ENCODE measurements around the gene KIF9. TPM values are rescaled to one million over a fixed set of nuclear protein-coding genes. Genes with fewer than 3 reads are reported as not detected.

KIF9 gene
- total RNA-seq, 1 donor from 2014 or later: 2.1 TPM

- peaks cover 0 to 4% (median 0%) of the 10 kb centered on the region in 3 donors for H3K36me3 ChIP-seq (ENCODE audit: control insufficient read depth in 3 of 3, insufficient read depth in 3 of 3, low read length in 3 of 3)
- peaks cover 1 to 7% (median 5%) of the 10 kb centered on the region in 3 donors for H3K4me1 ChIP-seq (ENCODE audit: control insufficient read depth in 3 of 3, insufficient read depth in 3 of 3, low read length in 3 of 3)
- no peak overlapping the region for H3K4me3 ChIP-seq (ENCODE audit: low read length in 3 of 3)
- H3K27ac ChIP-seq (ENCODE audit: low read depth, low read length): no peak overlapping the region
- no peak overlapping the region for H3K9ac ChIP-seq (ENCODE audit: low read depth in 1 of 3, low read length in 3 of 3)
- no peaks in the 10 kb centered on the region for H3K9me3 ChIP-seq (ENCODE audit: control insufficient read depth in 3 of 3, low read length in 3 of 3)
- H3K27me3 ChIP-seq (ENCODE audit: control insufficient read depth in 3 of 3, insufficient read depth in 3 of 3, low read length in 3 of 3): no peaks in the 10 kb centered on the region
Observed at GRCh38 chr3:47276558-47276957, 6.0 kb downstream of the KIF9 start.

GRCh38 chr3:47274652-47275051 lies 7.9 kb downstream of the KIF9 start:
- H3K9me3 ChIP-seq (ENCODE audit: control insufficient read depth in 3 of 3, low read length in 3 of 3): no peaks in the 10 kb centered on the region
- no peaks in the 10 kb centered on the region for H3K4me1 ChIP-seq (ENCODE audit: control insufficient read depth in 3 of 3, insufficient read depth in 3 of 3, low read length in 3 of 3)
- H3K4me3 ChIP-seq (ENCODE audit: low read length in 3 of 3): no peak overlapping the region
- peaks cover 0 to 4% (median 0%) of the 10 kb centered on the region in 3 donors for H3K36me3 ChIP-seq (ENCODE audit: control insufficient read depth in 3 of 3, insufficient read depth in 3 of 3, low read length in 3 of 3)
- no peak overlapping the region for H3K9ac ChIP-seq (ENCODE audit: low read depth in 1 of 3, low read length in 3 of 3)
- no peak overlapping the region for H3K27ac ChIP-seq (ENCODE audit: low read depth, low read length)
- H3K27me3 ChIP-seq (ENCODE audit: control insufficient read depth in 3 of 3, insufficient read depth in 3 of 3, low read length in 3 of 3): no peaks in the 10 kb centered on the region

GRCh38 chr3:47273564-47273963 lies 9.0 kb downstream of the KIF9 start:
- H3K27me3 ChIP-seq (ENCODE audit: control insufficient read depth in 3 of 3, insufficient read depth in 3 of 3, low read length in 3 of 3): no peaks in the 10 kb centered on the region
- no peaks in the 10 kb centered on the region for H3K4me1 ChIP-seq (ENCODE audit: control insufficient read depth in 3 of 3, insufficient read depth in 3 of 3, low read length in 3 of 3)
- H3K4me3 ChIP-seq (ENCODE audit: low read length in 3 of 3): no peak overlapping the region
- no peak overlapping the region for H3K9ac ChIP-seq (ENCODE audit: low read depth in 1 of 3, low read length in 3 of 3)
- peaks cover 0 to 4% (median 0%) of the 10 kb centered on the region in 3 donors for H3K36me3 ChIP-seq (ENCODE audit: control insufficient read depth in 3 of 3, insufficient read depth in 3 of 3, low read length in 3 of 3)
- no peak overlapping the region for H3K27ac ChIP-seq (ENCODE audit: low read depth, low read length)
- H3K9me3 ChIP-seq (ENCODE audit: control insufficient read depth in 3 of 3, low read length in 3 of 3): no peaks in the 10 kb centered on the region

- Histone ChIP-seq H3K36me3 (ENCODE audit: control insufficient read depth in 3 of 3, insufficient read depth in 3 of 3, low read length in 3 of 3) (no peaks in the 10 kb centered on the region), H3K4me3 (ENCODE audit: low read length in 3 of 3) (no peak overlapping the region), H3K9ac (ENCODE audit: low read depth in 1 of 3, low read length in 3 of 3) (no peak overlapping the region), H3K27me3 (ENCODE audit: control insufficient read depth in 3 of 3, insufficient read depth in 3 of 3, low read length in 3 of 3) (no peaks in the 10 kb centered on the region), H3K4me1 (ENCODE audit: control insufficient read depth in 3 of 3, insufficient read depth in 3 of 3, low read length in 3 of 3) (peaks cover 10 to 15% (median 13%) of the 10 kb centered on the region in 3 donors), H3K9me3 (ENCODE audit: control insufficient read depth in 3 of 3, low read length in 3 of 3) (no peaks in the 10 kb centered on the region), H3K27ac (ENCODE audit: low read depth, low read length) (no peak overlapping the region)
Observed at GRCh38 chr3:47270526-47270925, 12.1 kb downstream of the KIF9 start.

- Histone ChIP-seq H3K27ac (ENCODE audit: low read depth, low read length) (peak overlapping the region; percentile 56), H3K9me3 (ENCODE audit: control insufficient read depth in 3 of 3, low read length in 3 of 3) (no peaks in the 10 kb centered on the region)
Observed at GRCh38 chr3:47267490-47267824, 15.1 kb downstream of the KIF9 start.

GRCh38 chr3:47266709-47267489 lies 15.7 kb downstream of the KIF9 start:
- no peaks in the 10 kb centered on the region for H3K36me3 ChIP-seq (ENCODE audit: control insufficient read depth in 3 of 3, insufficient read depth in 3 of 3, low read length in 3 of 3)
- H3K4me1 ChIP-seq (ENCODE audit: control insufficient read depth in 3 of 3, insufficient read depth in 3 of 3, low read length in 3 of 3): peaks cover 14 to 21% (median 16%) of the 10 kb centered on the region in 3 donors
- H3K9me3 ChIP-seq (ENCODE audit: control insufficient read depth in 3 of 3, low read length in 3 of 3): no peaks in the 10 kb centered on the region
- no peaks in the 10 kb centered on the region for H3K27me3 ChIP-seq (ENCODE audit: control insufficient read depth in 3 of 3, insufficient read depth in 3 of 3, low read length in 3 of 3)
- H3K9ac ChIP-seq (ENCODE audit: low read depth in 1 of 3, low read length in 3 of 3): peak overlapping the region in 2 of 3 donors; percentile 20 to 30
- peak overlapping the region; percentile 56 for H3K27ac ChIP-seq (ENCODE audit: low read depth, low read length)
- no peak overlapping the region for H3K4me3 ChIP-seq (ENCODE audit: low read length in 3 of 3)

More at GRCh38 chr3:47267490-47267824, 15.1 kb downstream of the KIF9 start:
- Histone ChIP-seq H3K9ac (ENCODE audit: low read depth in 1 of 3, low read length in 3 of 3) (no peak overlapping the region), H3K4me1 (ENCODE audit: control insufficient read depth in 3 of 3, insufficient read depth in 3 of 3, low read length in 3 of 3) (peaks cover 14 to 21% (median 16%) of the 10 kb centered on the region in 3 donors), H3K36me3 (ENCODE audit: control insufficient read depth in 3 of 3, insufficient read depth in 3 of 3, low read length in 3 of 3) (no peaks in the 10 kb centered on the region), H3K4me3 (ENCODE audit: low read length in 3 of 3) (no peak overlapping the region), H3K27me3 (ENCODE audit: control insufficient read depth in 3 of 3, insufficient read depth in 3 of 3, low read length in 3 of 3) (no peaks in the 10 kb centered on the region)

GRCh38 chr3:47265725-47266428 lies 16.7 kb downstream of the KIF9 start:
- Histone ChIP-seq H3K9ac (ENCODE audit: low read depth in 1 of 3, low read length in 3 of 3) (no peak overlapping the region), H3K27ac (ENCODE audit: low read depth, low read length) (peak overlapping the region; percentile 56), H3K9me3 (ENCODE audit: control insufficient read depth in 3 of 3, low read length in 3 of 3) (no peaks in the 10 kb centered on the region), H3K27me3 (ENCODE audit: control insufficient read depth in 3 of 3, insufficient read depth in 3 of 3, low read length in 3 of 3) (no peaks in the 10 kb centered on the region), H3K36me3 (ENCODE audit: control insufficient read depth in 3 of 3, insufficient read depth in 3 of 3, low read length in 3 of 3) (no peaks in the 10 kb centered on the region), H3K4me1 (ENCODE audit: control insufficient read depth in 3 of 3, insufficient read depth in 3 of 3, low read length in 3 of 3) (peaks cover 14 to 21% (median 16%) of the 10 kb centered on the region in 3 donors), H3K4me3 (ENCODE audit: low read length in 3 of 3) (peak overlapping the region in 1 of 3 donors; percentile 1)

GRCh38 chr3:47265008-47265407 lies 17.6 kb downstream of the KIF9 start:
- Histone ChIP-seq H3K9me3 (ENCODE audit: control insufficient read depth in 3 of 3, low read length in 3 of 3) (no peaks in the 10 kb centered on the region), H3K4me3 (ENCODE audit: low read length in 3 of 3) (no peak overlapping the region), H3K9ac (ENCODE audit: low read depth in 1 of 3, low read length in 3 of 3) (no peak overlapping the region), H3K27ac (ENCODE audit: low read depth, low read length) (peak overlapping the region; percentile 56), H3K27me3 (ENCODE audit: control insufficient read depth in 3 of 3, insufficient read depth in 3 of 3, low read length in 3 of 3) (no peaks in the 10 kb centered on the region), H3K4me1 (ENCODE audit: control insufficient read depth in 3 of 3, insufficient read depth in 3 of 3, low read length in 3 of 3) (peaks cover 14 to 21% (median 16%) of the 10 kb centered on the region in 3 donors), H3K36me3 (ENCODE audit: control insufficient read depth in 3 of 3, insufficient read depth in 3 of 3, low read length in 3 of 3) (no peaks in the 10 kb centered on the region)

- Histone ChIP-seq H3K27me3 (ENCODE audit: control insufficient read depth in 3 of 3, insufficient read depth in 3 of 3, low read length in 3 of 3) (no peaks in the 10 kb centered on the region), H3K9ac (ENCODE audit: low read depth in 1 of 3, low read length in 3 of 3) (no peak overlapping the region), H3K4me3 (ENCODE audit: low read length in 3 of 3) (no peak overlapping the region), H3K36me3 (ENCODE audit: control insufficient read depth in 3 of 3, insufficient read depth in 3 of 3, low read length in 3 of 3) (no peaks in the 10 kb centered on the region), H3K27ac (ENCODE audit: low read depth, low read length) (no peak overlapping the region), H3K9me3 (ENCODE audit: control insufficient read depth in 3 of 3, low read length in 3 of 3) (no peaks in the 10 kb centered on the region), H3K4me1 (ENCODE audit: control insufficient read depth in 3 of 3, insufficient read depth in 3 of 3, low read length in 3 of 3) (peaks cover 6 to 11% (median 8%) of the 10 kb centered on the region in 3 donors)
Observed at GRCh38 chr3:47261301-47261700, 21.3 kb downstream of the KIF9 start.

GRCh38 chr3:47260605-47261004 lies 22.0 kb downstream of the KIF9 start:
- H3K9ac ChIP-seq (ENCODE audit: low read depth in 1 of 3, low read length in 3 of 3): no peak overlapping the region
- H3K9me3 ChIP-seq (ENCODE audit: control insufficient read depth in 3 of 3, low read length in 3 of 3): no peaks in the 10 kb centered on the region
- H3K36me3 ChIP-seq (ENCODE audit: control insufficient read depth in 3 of 3, insufficient read depth in 3 of 3, low read length in 3 of 3): no peaks in the 10 kb centered on the region
- peaks cover 4 to 7% (median 4%) of the 10 kb centered on the region in 3 donors for H3K4me1 ChIP-seq (ENCODE audit: control insufficient read depth in 3 of 3, insufficient read depth in 3 of 3, low read length in 3 of 3)
- H3K27me3 ChIP-seq (ENCODE audit: control insufficient read depth in 3 of 3, insufficient read depth in 3 of 3, low read length in 3 of 3): no peaks in the 10 kb centered on the region
- no peak overlapping the region for H3K27ac ChIP-seq (ENCODE audit: low read depth, low read length)
- no peak overlapping the region for H3K4me3 ChIP-seq (ENCODE audit: low read length in 3 of 3)

Data from skeletal muscle tissue (tissue), 4 donors.